CD4-positive, alpha-beta T cell treated with Interleukin-1 beta for 1 hour (primary cell): ENCODE results near the gene CLCF1.

Experiments used
- DNase-seq, 2 donors: peaks; one replicate each; pipeline ENCODE4 v3.0.0-alpha.2; 2020 to 2022

The CLCF1 gene

GRCh38 chr11:67393990-67394389, 20.6 kb upstream of the CLCF1 start:
- DNase-seq: no peak

- no peak for DNase-seq
These were observed 20.0 kb upstream of the CLCF1 start for GRCh38 chr11:67393437-67393836.

GRCh38 chr11:67392183-67392715, 18.9 kb upstream of the CLCF1 start:
- DNase-seq: no peak

- DNase-seq: peak; percentile 91 to 92
These were observed 18.1 kb upstream of the CLCF1 start, which contains the start of gene RAD9A for GRCh38 chr11:67391304-67392182. Gene RAD9A (plus strand): TSS chr11:67391986. CDS start chr11:67392045, 59 bp downstream.

- DNase-seq: no peak
These were observed 17.5 kb upstream of the CLCF1 start for GRCh38 chr11:67390947-67391303.

GRCh38 chr11:67389477-67389876, 16.1 kb upstream of the CLCF1 start:
- DNase-seq: peak; percentile 51 to 66

- DNase-seq: no peak
These were observed 14.1 kb upstream of the CLCF1 start for GRCh38 chr11:67387518-67387917.

GRCh38 chr11:67387069-67387468, 13.7 kb upstream of the CLCF1 start:
- no peak for DNase-seq

- DNase-seq: no peak
These were observed 11.5 kb upstream of the CLCF1 start for GRCh38 chr11:67384851-67385366.

GRCh38 chr11:67382276-67383136, 9.1 kb upstream of the CLCF1 start:
- DNase-seq: peak; percentile 86 to 88

GRCh38 chr11:67381244-67381972, 8.0 kb upstream of the CLCF1 start:
- DNase-seq: no peak

- DNase-seq: no peak
These were observed 6.0 kb upstream of the CLCF1 start for GRCh38 chr11:67379061-67380058.

- DNase-seq: no peak
These were observed 5.1 kb upstream of the CLCF1 start for GRCh38 chr11:67378544-67378943.

- DNase-seq: no peak
These were observed 3.7 kb upstream of the CLCF1 start for GRCh38 chr11:67376873-67377808.

- no peak for DNase-seq
These were observed 2.8 kb upstream of the CLCF1 start for GRCh38 chr11:67376063-67376820.

- no peak for DNase-seq
These were observed 2.1 kb upstream of the CLCF1 start for GRCh38 chr11:67375320-67376055.

GRCh38 chr11:67374571-67375281, 1.3 kb upstream of the CLCF1 start:
- no peak for DNase-seq
